Keratinocyte (primary cell): ENCODE results near the gene GMIP.

Source experiments
- EZH2 ChIP-seq: IDR thresholded peaks from one replicate; pipeline ENCODE4 v1.6.1; 2012; ENCODE audit warnings: inconsistent platforms, mild to moderate bottlenecking, low read length, moderate library complexity
- TF ChIP-seq, protein P1 (sequence below), 3 experiments: IDR thresholded peaks in 1 of 3; conservative IDR thresholded peaks in 1 of 3; optimal IDR thresholded peaks in 1 of 3; 2 replicates in 2 of 3; 3 replicates in 1 of 3; pipeline versions ENCODE3 to v1.5.1; 2011; ENCODE audit warnings: low read length in 3 of 3, mild to moderate bottlenecking in 3 of 3, moderate library complexity in 2 of 3, control low read depth in 1 of 3, inconsistent platforms in 1 of 3; ENCODE audit not compliant: insufficient read depth in 2 of 3; ENCODE audit errors: extremely low read depth in 1 of 3

GRCh38 chr19:19580418-19580817 is 63.0 kb downstream of the GMIP start:
- TF ChIP-seq, protein P1, sequence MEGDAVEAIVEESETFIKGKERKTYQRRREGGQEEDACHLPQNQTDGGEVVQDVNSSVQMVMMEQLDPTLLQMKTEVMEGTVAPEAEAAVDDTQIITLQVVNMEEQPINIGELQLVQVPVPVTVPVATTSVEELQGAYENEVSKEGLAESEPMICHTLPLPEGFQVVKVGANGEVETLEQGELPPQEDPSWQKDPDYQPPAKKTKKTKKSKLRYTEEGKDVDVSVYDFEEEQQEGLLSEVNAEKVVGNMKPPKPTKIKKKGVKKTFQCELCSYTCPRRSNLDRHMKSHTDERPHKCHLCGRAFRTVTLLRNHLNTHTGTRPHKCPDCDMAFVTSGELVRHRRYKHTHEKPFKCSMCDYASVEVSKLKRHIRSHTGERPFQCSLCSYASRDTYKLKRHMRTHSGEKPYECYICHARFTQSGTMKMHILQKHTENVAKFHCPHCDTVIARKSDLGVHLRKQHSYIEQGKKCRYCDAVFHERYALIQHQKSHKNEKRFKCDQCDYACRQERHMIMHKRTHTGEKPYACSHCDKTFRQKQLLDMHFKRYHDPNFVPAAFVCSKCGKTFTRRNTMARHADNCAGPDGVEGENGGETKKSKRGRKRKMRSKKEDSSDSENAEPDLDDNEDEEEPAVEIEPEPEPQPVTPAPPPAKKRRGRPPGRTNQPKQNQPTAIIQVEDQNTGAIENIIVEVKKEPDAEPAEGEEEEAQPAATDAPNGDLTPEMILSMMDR (optimal IDR thresholded peaks at IDR 0.05 in 1 of 3, IDR thresholded peaks at IDR 0.05 in 1 of 3, conservative IDR thresholded peaks at IDR 0.05 in 1 of 3; ENCODE audit: extremely low read depth in 1 of 3, insufficient read depth in 2 of 3, low read length in 3 of 3): no peak
- no peak for TF ChIP-seq EZH2
